Activated CD8-positive, alpha-beta memory T cell treated with anti-CD3 and anti-CD28 coated beads, Interleukin-2, amount 50 U/mL, for 1 hour (primary cell): Measurements from ENCODE around the gene CNPY3.

Experiments used
- DNase-seq: peaks from one replicate; pipeline ENCODE4 v3.0.0-alpha.2; 2020; ENCODE audit errors: extremely low read depth

The CNPY3 gene

DNA sequence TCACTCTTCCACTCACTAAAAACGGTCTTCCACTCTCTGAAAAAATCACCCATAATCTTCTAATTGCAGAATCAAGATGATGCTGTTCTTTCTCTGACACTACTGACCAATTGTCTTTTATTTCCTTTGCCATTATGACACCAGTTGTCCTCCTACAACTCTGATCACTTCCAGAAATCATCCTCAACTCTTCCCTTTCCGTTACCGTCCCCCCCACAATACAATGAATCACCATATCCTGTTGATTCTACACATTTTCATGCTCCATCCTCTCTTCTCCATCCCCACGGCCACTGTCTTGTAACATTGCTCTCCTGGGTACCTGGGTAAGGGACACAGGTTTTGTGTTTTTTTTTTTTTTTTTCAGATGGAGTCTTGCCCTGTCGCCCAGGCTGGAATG is 52.6 kb downstream of the CNPY3 start:
- no peak for DNase-seq

DNA sequence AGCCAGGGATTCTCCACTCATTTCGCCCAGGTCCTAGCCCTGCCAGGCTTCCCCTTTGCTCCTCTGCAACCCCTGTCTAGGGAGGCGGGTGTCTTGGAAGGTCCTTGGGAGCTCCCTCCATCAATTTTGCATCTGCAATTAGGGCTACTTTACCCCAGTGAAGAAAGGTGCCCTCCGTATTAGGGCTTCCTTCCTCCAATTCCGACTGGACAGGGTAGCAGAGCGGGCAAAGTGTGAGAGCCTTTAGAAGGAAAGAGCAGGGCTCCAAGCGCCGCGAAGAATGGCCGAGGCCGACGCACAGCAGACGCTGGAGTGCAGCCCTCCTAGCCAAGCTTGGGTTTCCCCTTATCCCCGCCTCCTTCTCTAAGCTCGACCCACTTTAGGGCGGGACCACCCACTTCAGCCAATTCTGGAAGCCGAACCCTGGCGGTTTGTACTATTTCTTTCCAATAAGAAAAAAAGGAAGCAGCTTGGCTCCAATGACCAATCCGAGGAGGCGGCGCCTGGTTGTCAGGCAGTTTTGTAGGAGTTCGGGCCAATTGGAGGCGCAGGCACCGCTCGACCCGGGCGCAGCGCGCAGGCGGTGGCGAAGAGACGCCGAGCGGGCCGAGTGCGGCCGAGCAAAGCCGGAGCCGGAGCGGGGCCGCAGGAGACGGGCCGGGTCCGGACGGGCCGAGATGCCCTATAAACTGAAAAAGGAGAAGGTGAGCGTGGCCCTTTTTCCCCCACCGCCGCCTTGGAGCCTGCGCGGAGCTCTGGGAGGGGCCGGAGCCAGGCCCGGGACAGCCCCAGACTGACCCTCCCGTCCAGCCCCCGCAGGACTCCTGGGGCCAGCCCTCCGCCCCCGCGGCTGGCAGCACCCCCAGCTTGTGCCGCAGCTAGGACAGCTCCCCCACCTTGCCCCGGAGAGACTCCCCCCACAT is 55.0 kb downstream of the CNPY3 start, which contains the start of gene PPP2R5D:
TSS of gene PPP2R5D (plus strand) at position 570 of the 923 bp plus-strand sequence. CDS start at position 678, 108 bp downstream.
- peak; percentile 95 for DNase-seq

DNA sequence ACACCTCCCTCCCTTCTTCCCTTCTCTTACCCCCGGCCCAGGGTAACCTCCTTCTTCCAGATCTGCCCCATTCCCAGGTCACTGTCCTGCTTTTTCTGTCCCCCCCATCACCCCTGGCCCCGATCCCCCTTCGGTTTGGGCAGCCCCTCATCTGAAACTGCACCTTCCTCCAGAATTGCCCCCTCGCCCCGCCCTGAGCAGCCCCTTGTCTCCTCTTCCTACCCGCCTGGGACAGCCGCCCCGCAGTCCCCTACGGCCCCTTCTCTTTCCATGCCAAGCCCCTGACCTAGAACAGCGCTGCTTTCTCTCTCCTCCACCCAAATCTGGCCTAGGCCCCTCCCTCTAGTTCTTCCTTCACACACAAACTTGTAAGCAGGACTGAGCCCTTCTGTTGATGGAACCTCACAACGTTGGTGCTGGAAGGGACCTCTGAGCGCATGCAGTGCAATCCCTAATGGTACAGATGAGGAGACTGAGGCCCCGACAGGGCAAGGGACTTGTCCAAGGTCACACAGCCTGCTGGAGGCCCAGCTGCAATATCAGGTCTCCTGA is 55.7 kb downstream of the CNPY3 start:
- no peak for DNase-seq

DNA sequence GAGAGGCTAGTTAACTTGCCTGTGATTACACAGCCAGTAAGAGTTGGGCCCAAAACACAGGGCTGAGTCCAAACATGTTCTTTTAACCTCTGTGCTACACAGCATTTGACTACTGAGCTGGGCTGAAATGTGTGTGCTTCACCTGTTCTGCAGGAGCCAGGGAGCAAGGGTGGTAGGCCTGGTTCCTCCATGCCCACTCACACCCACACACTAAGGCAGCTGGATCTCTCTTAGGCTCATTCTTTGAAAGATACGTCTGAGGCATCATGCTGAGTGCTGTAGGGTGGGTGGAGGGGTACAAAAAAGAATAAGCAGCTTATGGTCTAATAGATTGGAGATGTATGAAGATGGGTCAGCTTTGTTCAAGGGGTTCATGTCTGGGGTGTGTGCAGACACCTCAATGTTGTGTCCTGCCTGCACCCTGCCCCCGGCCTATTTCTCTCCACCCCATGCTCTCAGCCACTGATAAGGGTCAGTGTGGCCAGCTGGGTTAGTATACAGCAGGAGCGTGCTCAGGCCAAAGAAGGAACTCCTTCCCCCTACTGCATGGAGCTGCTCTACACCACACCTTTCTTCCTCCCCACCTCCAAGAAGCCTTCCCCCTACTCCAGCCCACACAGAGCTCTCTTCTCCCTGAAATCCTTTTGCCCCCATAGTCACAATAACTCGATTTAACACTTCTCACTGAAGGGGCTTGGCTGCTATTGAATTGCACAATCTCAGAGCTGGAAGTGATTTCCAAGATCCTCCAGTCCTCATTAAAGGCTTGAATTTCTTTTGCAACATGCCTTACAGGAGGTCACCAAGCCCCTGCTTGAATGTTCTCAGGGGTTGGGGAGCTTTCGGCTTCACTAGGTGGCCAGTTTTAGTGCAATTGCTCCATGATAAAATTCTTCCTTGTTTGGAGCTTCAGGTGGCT is 58.5 kb downstream of the CNPY3 start:
- no peak for DNase-seq

DNA sequence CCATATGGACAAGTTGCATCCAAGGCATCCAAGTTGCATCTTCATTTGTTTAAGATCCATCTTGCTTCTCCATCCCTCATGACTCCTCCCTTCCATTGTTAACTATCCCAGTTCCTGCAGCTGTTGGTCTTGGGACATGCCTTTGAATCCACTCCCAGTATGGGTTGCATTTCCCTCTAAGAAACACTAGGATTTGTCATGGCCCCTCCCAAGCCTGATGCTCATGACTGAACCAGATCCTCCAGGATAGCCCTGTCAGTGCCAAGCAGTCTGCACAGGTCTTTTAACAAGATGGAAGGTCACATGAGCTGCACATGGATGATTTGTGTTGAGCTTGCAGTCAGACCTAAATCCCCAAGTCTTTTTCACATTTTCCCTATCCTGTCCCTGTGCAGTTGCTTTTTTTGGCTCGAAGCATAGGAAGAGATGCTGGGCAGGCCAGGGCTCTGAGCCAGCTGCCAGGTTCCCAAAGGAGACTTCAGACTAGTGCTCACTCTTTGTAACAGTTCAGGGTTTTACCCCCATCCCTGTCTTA is 59.3 kb downstream of the CNPY3 start:
- DNase-seq = no peak
